Stimulated activated CD8-positive, alpha-beta memory T cell treated with anti-CD3 and anti-CD28 coated beads, Interleukin-15, amount 100 ng/mL, for 48 hours (primary cell): ENCODE results near the gene TANK.
"Not testable (repeated sequence)": the region's sequence is repeated elsewhere in the genome, so short reads cannot be mapped to it uniquely, and the experiment has no call there.

Source experiments
- DNase-seq, 2 donors: peaks; one replicate each; pipeline ENCODE4 v3.0.0-alpha.2; 2020; ENCODE audit warnings: low read depth in 2 of 2

Gene TANK

GRCh38 chr2:161169335-161169734 lies 9.1 kb downstream of the TANK start:
- no peak for DNase-seq

GRCh38 chr2:161170377-161170776 lies 10.1 kb downstream of the TANK start:
- no peak for DNase-seq

GRCh38 chr2:161170958-161171932 lies 11.0 kb downstream of the TANK start:
- DNase-seq: no peak

- DNase-seq: no peak
These were observed 12.8 kb downstream of the TANK start for GRCh38 chr2:161172901-161173540.

GRCh38 chr2:161173541-161174194 lies 13.4 kb downstream of the TANK start:
- no peak for DNase-seq

GRCh38 chr2:161177969-161178368 lies 17.7 kb downstream of the TANK start:
- no peak for DNase-seq

- DNase-seq: no peak
These were observed 18.5 kb downstream of the TANK start for GRCh38 chr2:161178756-161179155.

GRCh38 chr2:161190050-161190449 lies 29.8 kb downstream of the TANK start:
- no peak for DNase-seq

- DNase-seq: not testable (repeated sequence)
These were observed 35.4 kb downstream of the TANK start for GRCh38 chr2:161195602-161196001.

GRCh38 chr2:161199912-161200701 lies 39.9 kb downstream of the TANK start:
- DNase-seq: no peak

- no peak for DNase-seq
These were observed 44.6 kb downstream of the TANK start for GRCh38 chr2:161204846-161205245.

- no peak for DNase-seq
These were observed 46.3 kb downstream of the TANK start for GRCh38 chr2:161206471-161207032.

GRCh38 chr2:161207941-161208340 lies 47.7 kb downstream of the TANK start:
- no peak for DNase-seq

- DNase-seq: no peak
These were observed 48.4 kb downstream of the TANK start for GRCh38 chr2:161208527-161209139.

- no peak for DNase-seq
These were observed 49.7 kb downstream of the TANK start for GRCh38 chr2:161209902-161210301.

GRCh38 chr2:161217597-161218185 lies 57.5 kb downstream of the TANK start:
- no peak for DNase-seq

GRCh38 chr2:161219211-161219610 lies 59.0 kb downstream of the TANK start:
- no peak for DNase-seq

GRCh38 chr2:161223139-161223732 lies 63.0 kb downstream of the TANK start:
- DNase-seq: no peak

GRCh38 chr2:161228511-161229240 lies 68.4 kb downstream of the TANK start:
- DNase-seq: no peak
